Body of pancreas (tissue), 4 donors: ENCODE data around the gene FOXO3. TPM values are rescaled to one million over a fixed set of nuclear protein-coding genes. Genes with fewer than 3 reads are reported as not detected.

Source experiments
- ATAC-seq: fragments of 150-250 bp; one replicate; pipeline ENCODE4 v1.9.1; 2016
- DNase-seq, 4 donors: peaks; one replicate each; pipeline ENCODE4 v3.0.0-alpha.2; 2019
- H3K27ac ChIP-seq, 4 donors: fragments of 200-600 bp; sonication (generic); 1 replicate in 3 of 4; 2 replicates in 1 of 4; pipeline versions ENCODE4 v1.5.1 to v1.6.1; 2016 to 2019; ENCODE audit warnings: mild to moderate bottlenecking in 1 of 4, mixed read lengths in 1 of 4, moderate library complexity in 1 of 4
- H3K27me3 ChIP-seq, 2 donors: fragments of 200-600 bp; sonication (generic); one replicate each; pipeline ENCODE4 v1.6.0; 2016; ENCODE audit warnings: mild to moderate bottlenecking in 1 of 2
- H3K36me3 ChIP-seq, 2 donors: fragments of 200-600 bp; sonication (generic); replicated peaks in 1 of 2; 2 replicates each; pipeline ENCODE4 v1.5.1; 2016; ENCODE audit warnings: low read depth in 2 of 2; ENCODE audit not compliant: insufficient read depth in 1 of 2
- H3K4me1 ChIP-seq: fragments of 200-600 bp; sonication (generic); one replicate; pipeline ENCODE4 v1.6.0; 2016
- H3K4me3 ChIP-seq, 2 donors: fragments of 200-600 bp; sonication (generic); 1 replicate in 1 of 2; 2 replicates in 1 of 2; pipeline ENCODE4 v1.5.1; 2016 to 2019
- H3K9me3 ChIP-seq, 3 donors: fragments of 200-600 bp; sonication (generic); 1 replicate in 2 of 3; 2 replicates in 1 of 3; pipeline ENCODE4 v1.5.1; 2016
- POLR2A ChIP-seq, 3 donors: fragments of 450-650 bp; IDR thresholded peaks; one replicate each; pipeline ENCODE4 v1.6.1; 2016; ENCODE audit warnings: antibody characterized with exemption in 3 of 3, mild to moderate bottlenecking in 2 of 3
- WGBS, 2 donors: methylation state at CpG; one replicate each; pipeline ENCODE4 v1.1.5; 2017; 5-methylcytosine and 5-hydroxymethylcytosine counted together
- intact Hi-C: fragments of 100-400 bp; cut with DNase I; formaldehyde crosslinking; loops from one replicate; pipeline ENCODE4 v1.15.1; 2023
- total RNA-seq, 2 donors: library from RNA; depleted of rRNA; stranded (reverse); fragments of >200 nt; gene quantifications; one replicate each; pipeline ENCODE4 v1.1.0, GENCODE V29; 2016
- TF ChIP-seq, protein P1 (sequence below), 7 experiments: fragments of 450-650 bp in 4 of 7; fragments of 200-600 bp in 3 of 7; sonication (generic) in 3 of 7; IDR thresholded peaks; one replicate each; pipeline ENCODE4 v1.5.1; 2016 to 2019; ENCODE audit warnings: antibody characterized with exemption in 7 of 7

FOXO3 gene
- total RNA-seq, 2 donors from 2014 or later: 62.8 to 69.5 TPM

DNA sequence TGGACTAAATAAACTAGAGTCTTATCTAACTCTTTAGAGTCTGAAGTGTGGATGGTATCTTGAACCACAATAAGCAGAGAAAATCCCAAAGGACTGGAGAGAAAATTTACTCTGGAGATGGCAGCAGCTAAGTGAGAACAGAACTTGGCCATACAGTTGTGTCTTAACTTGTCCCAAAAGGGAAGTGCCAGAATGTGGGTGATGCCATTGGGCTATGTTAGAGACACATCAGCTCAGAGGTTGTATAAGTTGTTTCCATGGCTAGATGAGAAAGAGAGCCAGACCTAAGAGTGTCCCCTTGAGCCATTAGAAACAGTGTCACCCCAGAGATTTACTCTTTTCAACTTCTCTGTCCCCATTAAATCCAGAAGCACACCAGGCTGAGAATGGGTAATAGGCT is 36.2 kb downstream of the FOXO3 start:
- TF ChIP-seq, protein P1, sequence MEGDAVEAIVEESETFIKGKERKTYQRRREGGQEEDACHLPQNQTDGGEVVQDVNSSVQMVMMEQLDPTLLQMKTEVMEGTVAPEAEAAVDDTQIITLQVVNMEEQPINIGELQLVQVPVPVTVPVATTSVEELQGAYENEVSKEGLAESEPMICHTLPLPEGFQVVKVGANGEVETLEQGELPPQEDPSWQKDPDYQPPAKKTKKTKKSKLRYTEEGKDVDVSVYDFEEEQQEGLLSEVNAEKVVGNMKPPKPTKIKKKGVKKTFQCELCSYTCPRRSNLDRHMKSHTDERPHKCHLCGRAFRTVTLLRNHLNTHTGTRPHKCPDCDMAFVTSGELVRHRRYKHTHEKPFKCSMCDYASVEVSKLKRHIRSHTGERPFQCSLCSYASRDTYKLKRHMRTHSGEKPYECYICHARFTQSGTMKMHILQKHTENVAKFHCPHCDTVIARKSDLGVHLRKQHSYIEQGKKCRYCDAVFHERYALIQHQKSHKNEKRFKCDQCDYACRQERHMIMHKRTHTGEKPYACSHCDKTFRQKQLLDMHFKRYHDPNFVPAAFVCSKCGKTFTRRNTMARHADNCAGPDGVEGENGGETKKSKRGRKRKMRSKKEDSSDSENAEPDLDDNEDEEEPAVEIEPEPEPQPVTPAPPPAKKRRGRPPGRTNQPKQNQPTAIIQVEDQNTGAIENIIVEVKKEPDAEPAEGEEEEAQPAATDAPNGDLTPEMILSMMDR (IDR thresholded peaks at IDR 0.05): no peak
- no peak for TF ChIP-seq POLR2A (IDR thresholded peaks at IDR 0.05)
- ATAC-seq (no peak), DNase-seq (no peak)
- Histone ChIP-seq H3K36me3 (no peaks in the 10 kb centered on the region), H3K4me1 (peaks cover 90% of the 10 kb centered on the region), H3K9me3 (no peaks in the 10 kb centered on the region), H3K27me3 (no peaks in the 10 kb centered on the region), H3K27ac (no peak overlapping the region), H3K4me3 (no peak overlapping the region)
- intact Hi-C loops: no loop called here

DNA sequence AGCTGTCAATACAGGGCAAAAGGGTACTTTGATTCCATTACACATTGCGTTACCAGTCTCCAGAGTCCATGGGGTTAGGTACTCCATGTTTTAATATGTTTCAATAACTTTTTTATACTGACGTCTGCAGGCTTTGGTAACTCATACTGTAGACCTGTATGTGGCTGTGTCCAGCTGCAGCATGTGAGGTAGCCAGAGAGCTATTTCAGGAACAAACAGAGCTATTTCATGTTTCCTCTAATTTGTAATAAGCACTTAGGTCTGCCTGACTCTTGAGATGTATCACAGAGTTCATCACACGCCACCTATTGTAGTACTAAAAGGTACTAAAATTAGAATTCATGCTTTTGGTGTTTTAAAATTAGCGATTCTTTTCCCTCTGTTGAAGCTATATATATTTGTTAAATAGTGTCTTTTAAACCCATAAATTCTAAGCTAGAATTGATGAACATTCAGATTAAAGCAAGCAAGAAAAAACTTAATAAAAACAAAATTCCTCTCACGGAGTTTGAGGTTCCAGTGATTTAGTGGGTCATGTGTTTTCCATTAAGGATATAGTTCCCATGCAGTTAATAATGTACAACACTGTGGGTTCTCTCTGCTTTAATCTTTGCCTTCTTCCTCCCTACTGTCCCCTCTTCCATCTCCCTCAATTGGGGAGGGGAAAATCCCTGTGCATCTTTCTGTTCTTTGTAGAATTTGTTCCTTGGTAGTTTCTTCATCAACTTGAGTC is 37.0 kb downstream of the FOXO3 start:
- Histone ChIP-seq H3K36me3 (no peaks in the 10 kb centered on the region), H3K4me3 (no peak overlapping the region), H3K4me1 (peaks cover 82% of the 10 kb centered on the region), H3K9me3 (no peaks in the 10 kb centered on the region), H3K27me3 (no peaks in the 10 kb centered on the region), H3K27ac (peak overlapping the region in 2 of 4 donors; percentile 43 to 50)
- TF ChIP-seq POLR2A (IDR thresholded peaks at IDR 0.05): no peak
- TF ChIP-seq, protein P1 (IDR thresholded peaks at IDR 0.05): no peak
- WGBS, 2 donors: 86% methylated on average over 5 of the region's 5 CpGs
- DNase-seq (no peak), ATAC-seq (no peak)
- intact Hi-C loops: no loop called here

DNA sequence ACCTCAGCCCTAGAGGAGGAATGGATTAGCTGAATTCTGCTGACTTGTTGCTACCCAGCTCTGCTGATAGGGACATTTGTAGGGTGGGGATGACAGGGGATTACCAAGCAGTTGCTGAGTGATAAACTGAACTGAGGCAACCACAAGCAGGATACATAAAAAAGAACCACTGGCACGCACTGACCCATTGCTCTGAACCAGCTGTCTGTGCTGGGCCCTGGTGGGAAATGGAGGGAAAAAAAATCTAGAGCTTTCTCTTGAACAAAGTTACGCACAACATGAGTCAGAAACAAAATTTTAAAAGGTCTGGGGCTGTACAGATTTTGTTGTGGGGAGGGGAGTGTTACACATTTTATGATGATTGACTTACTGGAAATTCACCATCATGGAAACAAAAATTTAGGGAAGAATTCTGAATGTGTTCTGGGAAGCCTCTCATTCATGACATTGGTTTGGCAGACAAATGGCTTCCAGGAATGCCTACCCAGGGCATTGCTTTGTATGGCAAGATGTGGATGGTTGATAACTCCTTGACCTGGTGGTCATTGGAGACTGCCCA is 37.7 kb downstream of the FOXO3 start:
- Histone ChIP-seq H3K27me3 (no peaks in the 10 kb centered on the region), H3K36me3 (no peaks in the 10 kb centered on the region), H3K27ac (peak overlapping the region in 2 of 4 donors; percentile 43 to 50), H3K9me3 (no peaks in the 10 kb centered on the region), H3K4me1 (peaks cover 76% of the 10 kb centered on the region), H3K4me3 (no peak overlapping the region)
- intact Hi-C loops: no loop called here
- no peak for DNase-seq
- TF ChIP-seq POLR2A (IDR thresholded peaks at IDR 0.05): no peak
- TF ChIP-seq, protein P1 (IDR thresholded peaks at IDR 0.05): no peak
- ATAC-seq: peak; percentile 14
- WGBS, 2 donors: 84 to 91% methylated on average over 2 of the region's 2 CpGs

DNA sequence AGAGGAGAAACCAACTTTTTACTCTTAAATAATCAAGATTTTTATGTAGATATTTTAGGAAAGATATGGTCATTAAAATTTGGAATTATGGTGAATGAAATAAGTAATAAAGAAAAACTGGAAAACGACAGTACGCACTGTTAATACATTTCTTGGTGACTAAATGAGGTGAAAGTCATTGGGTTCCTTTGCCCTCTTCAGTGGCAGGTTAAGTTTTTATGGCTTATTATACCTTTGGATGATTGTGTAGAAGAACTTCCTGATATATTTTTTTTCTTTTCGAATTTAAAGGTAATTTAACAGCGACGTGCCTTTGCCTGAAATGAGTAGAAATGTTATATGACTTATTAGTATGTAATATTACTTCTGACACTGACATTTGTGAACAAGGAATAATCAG is 43.4 kb downstream of the FOXO3 start:
- intact Hi-C loops: no loop called here
- no peak for DNase-seq
- H3K4me1 ChIP-seq: peaks cover 66% of the 10 kb centered on the region
- ATAC-seq: no peak
- WGBS, 2 donors: 92 to 96% methylated on average over 5 of the region's 5 CpGs
- no peak overlapping the region for H3K27ac ChIP-seq
- H3K27me3 ChIP-seq: no peaks in the 10 kb centered on the region
- TF ChIP-seq, protein P1 (IDR thresholded peaks at IDR 0.05): no peak
- H3K9me3 ChIP-seq: no peaks in the 10 kb centered on the region
- no peaks in the 10 kb centered on the region for H3K36me3 ChIP-seq
- no peak overlapping the region for H3K4me3 ChIP-seq

DNA sequence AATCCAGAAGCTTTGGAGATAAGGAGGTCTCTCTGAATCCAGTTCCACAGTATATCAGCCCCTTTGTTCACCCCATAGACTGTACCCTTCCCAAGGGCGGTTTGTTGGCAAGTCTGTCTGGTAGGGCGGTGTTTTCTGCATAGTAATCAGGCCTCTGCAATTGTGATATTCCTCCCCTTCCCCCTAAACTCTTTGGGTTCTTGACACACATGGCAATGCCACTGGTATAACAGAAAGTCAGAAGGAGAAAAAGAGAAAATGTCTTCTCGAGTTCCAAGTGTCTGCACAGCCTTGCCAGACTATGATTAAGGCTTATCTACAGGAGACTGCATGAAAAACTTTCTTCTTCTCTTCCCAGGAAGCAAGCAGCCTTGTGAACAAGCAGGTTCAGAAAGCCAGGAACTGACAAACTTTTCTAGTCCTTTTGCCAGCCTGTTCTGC is 45.6 kb downstream of the FOXO3 start:
- H3K27ac ChIP-seq: peak overlapping the region in 3 of 4 donors; percentile 15 to 53 (median 34)
- peaks cover 65% of the 10 kb centered on the region for H3K4me1 ChIP-seq
- DNase-seq (no peak), ATAC-seq (peak; percentile 38)
- no peaks in the 10 kb centered on the region for H3K9me3 ChIP-seq
- intact Hi-C loops: no loop called here
- no peaks in the 10 kb centered on the region for H3K27me3 ChIP-seq
- 13 to 20% methylated on average over 3 of the region's 3 CpGs for WGBS, 2 donors
- no peaks in the 10 kb centered on the region for H3K36me3 ChIP-seq
- no peak overlapping the region for H3K4me3 ChIP-seq
- no peak for TF ChIP-seq POLR2A (IDR thresholded peaks at IDR 0.05)
- TF ChIP-seq, protein P1 (IDR thresholded peaks at IDR 0.05): no peak
